GM12878 (cell line): ENCODE data around the gene ADGRD2. TPM values are rescaled to one million over a fixed set of nuclear protein-coding genes. Genes with fewer than 3 reads are reported as not detected.

Source experiments
- ATAC-seq: fragments of 200-7000 bp; cut with Tn5 transposase; 3 replicates; pipeline ENCODE4 v1.9.1; 2020; ENCODE audit warnings: mild to moderate bottlenecking, moderate library complexity
- BruUV-seq: library from RNA; stranded (reverse); fragments of 400-500 nt; replicated peaks from 2 replicates; lab custom pipeline; 2021; lab: Mats Ljungman, UMichigan
- CTCF ChIA-PET: fragments of 300-600 bp; sonication (Branson Sonifier 250); formaldehyde crosslinking; extraction: SDS; loops from one replicate; lab custom pipeline; 2021; ENCODE audit warnings: inconsistent platforms; lab: Yijun Ruan, JAX
- POLR2A ChIA-PET: fragments of 350-600 bp; formaldehyde crosslinking; extraction: SDS; loops from one replicate; lab custom pipeline; 2021; ENCODE audit warnings: inconsistent platforms; lab: Charles Lee
- RAD21 ChIA-PET: fragments of 300-600 bp; sonication (Branson Sonifier 250); formaldehyde crosslinking; loops from one replicate; lab custom pipeline; 2023; ENCODE audit warnings: antibody characterized with exemption; ENCODE audit not compliant: unreplicated experiment; lab: Charles Lee
- SMC1A ChIA-PET: fragments of 300-600 bp; sonication (Branson Sonifier 250); formaldehyde crosslinking; loops from one replicate; lab custom pipeline; 2023; ENCODE audit not compliant: unreplicated experiment, uncharacterized antibody; lab: Charles Lee
- DNase-seq: peaks from one replicate; pipeline ENCODE4 v3.0.0-alpha.2; 2011; ENCODE audit warnings: low read depth, low spot score
- FAIRE-seq: peaks from 3 replicates; lab custom pipeline; 2011; peaks lifted over from hg19 to GRCh38; lab: Jason Lieb, UNC
- H2AFZ ChIP-seq: 2 replicates; pipeline ENCODE4 v1.6.0; 2011; ENCODE audit warnings: low read depth, low read length, control low read depth; ENCODE audit not compliant: control insufficient read depth
- H3K27ac ChIP-seq: 2 replicates; pipeline ENCODE4 v1.5.1; 2011; ENCODE audit warnings: control low read depth; ENCODE audit not compliant: control insufficient read depth, insufficient read depth
- H3K27me3 ChIP-seq, 2 experiments: replicated peaks in 1 of 2; 2 replicates each; pipeline versions ENCODE4 v1.6.0 to v1.6.1; 2011; ENCODE audit warnings: low read length in 1 of 2; ENCODE audit not compliant: control insufficient read depth in 2 of 2, insufficient read depth in 2 of 2
- H3K36me3 ChIP-seq, 2 experiments: 2 replicates each; pipeline ENCODE4 v1.5.1; 2011; ENCODE audit warnings: low read length in 1 of 2; ENCODE audit not compliant: control insufficient read depth in 2 of 2, insufficient read depth in 2 of 2
- H3K4me1 ChIP-seq: 2 replicates; pipeline ENCODE4 v1.6.1; 2011; ENCODE audit warnings: mild to moderate bottlenecking, low read length, moderate library complexity, mixed read lengths; ENCODE audit not compliant: control insufficient read depth, insufficient read depth
- H3K4me2 ChIP-seq: 2 replicates; pipeline ENCODE4 v1.6.0; 2011; ENCODE audit warnings: control low read depth; ENCODE audit not compliant: control insufficient read depth, insufficient read depth
- H3K4me3 ChIP-seq: fragments of 200-600 bp; sonication (generic); 2 replicates; pipeline ENCODE4 v1.5.1; 2016
- H3K79me2 ChIP-seq: 2 replicates; pipeline ENCODE4 v1.6.0; 2011; ENCODE audit warnings: low read length; ENCODE audit not compliant: control insufficient read depth, insufficient read depth
- H3K9ac ChIP-seq: 2 replicates; pipeline ENCODE4 v1.8.0; 2011; ENCODE audit warnings: low read length, control low read depth, mixed read lengths; ENCODE audit not compliant: control insufficient read depth, insufficient read depth
- H3K9me3 ChIP-seq: replicated peaks from 3 replicates; pipeline ENCODE4 v1.5.1; 2011; ENCODE audit warnings: mild to moderate bottlenecking, low read length; ENCODE audit not compliant: control insufficient read depth, insufficient read depth
- H4K20me1 ChIP-seq: 2 replicates; pipeline ENCODE4 v1.6.0; 2011; ENCODE audit not compliant: control insufficient read depth, insufficient read depth
- CHD4 ChIP-seq: fragments of 200-600 bp; sonication (generic); IDR thresholded peaks from 2 replicates; pipeline ENCODE4 v1.6.1; 2016; ENCODE audit warnings: mild to moderate bottlenecking
- ESRRA ChIP-seq: IDR thresholded peaks from 2 replicates; pipeline ENCODE4 v1.6.1; 2012; ENCODE audit warnings: mild to moderate bottlenecking, low read length, improper control_type of control experiment
- PML ChIP-seq: IDR thresholded peaks from 2 replicates; pipeline ENCODE4 v1.6.1; 2012; ENCODE audit warnings: low read length, inconsistent platforms
- SMAD5 ChIP-seq: IDR thresholded peaks from 2 replicates; pipeline ENCODE4 v1.6.1; 2016; ENCODE audit warnings: antibody characterized with exemption, low read depth
- YBX1 ChIP-seq: fragments of 450-650 bp; IDR thresholded peaks from 2 replicates; pipeline ENCODE4 v1.6.1; 2016; ENCODE audit warnings: antibody characterized with exemption
- ZNF622 ChIP-seq: fragments of 450-650 bp; IDR thresholded peaks from 2 replicates; pipeline ENCODE4 v1.6.1; 2017; ENCODE audit warnings: mild to moderate bottlenecking, inconsistent platforms
- WGBS: methylation state at CpG from one replicate; pipeline ENCODE4 v1.1.6; 2016; ENCODE audit warnings: low lambda C conversion rate; ENCODE audit not compliant: insufficient replicate concordance, insufficient coverage; ENCODE audit errors: missing lambda C conversion rate; 5-methylcytosine and 5-hydroxymethylcytosine counted together
- in situ Hi-C: fragments of 300-500 bp; cut with MboI; formaldehyde crosslinking; loops from 9 replicates; pipeline ENCODE4 v1.14.3; 2018; ENCODE audit warnings: mixed read lengths
- intact Hi-C: fragments of 100-400 bp; cut with micrococcal nuclease; formaldehyde crosslinking; loops from one replicate; pipeline ENCODE4 v1.14.2; 2022; ENCODE audit not compliant: unreplicated experiment
- polyA plus RNA-seq, 11 experiments: library from polyadenylated mRNA; depleted of rRNA in 4 of 11; unstranded in 6 of 11; stranded (reverse) in 5 of 11; fragments of >200 nt; fragmentation: Nextera tagmentation in 4 of 11; fragmentation: Illumina TruSeq in 1 of 11; extraction: Ambion mirVana in 4 of 11; extraction: Trizol in 1 of 11; gene quantifications; 1 replicate in 1 of 11; 2 replicates in 10 of 11; pipeline versions ENCODE4 v1.2.1 to v1.2.3, GENCODE V29; 2011 to 2016; ENCODE audit warnings: inconsistent platforms in 2 of 11, missing spikeins in 2 of 11, low read depth in 1 of 11
- total RNA-seq, 4 experiments: library from RNA; depleted of rRNA in 3 of 4; stranded (reverse); fragments of >200 nt in 3 of 4; fragmentation: Illumina TruSeq in 1 of 4; extraction: Trizol in 1 of 4; gene quantifications; 2 replicates each; pipeline versions ENCODE4 v1.2.1 to v1.2.3, GENCODE V29; 2013 to 2021
- TF ChIP-seq, protein P1 (sequence below): fragments of 450-650 bp; formaldehyde crosslinking; IDR thresholded peaks from 2 replicates; pipeline ENCODE4 v1.5.0; 2022; ENCODE audit warnings: mild to moderate bottlenecking, missing genetic modification characterization
- TF ChIP-seq, protein P2 (sequence below): fragments of 450-650 bp; IDR thresholded peaks from 2 replicates; pipeline ENCODE4 v1.6.1; 2017; ENCODE audit warnings: borderline replicate concordance
- TF ChIP-seq, protein P3 (sequence below): fragments of 450-650 bp; IDR thresholded peaks from 2 replicates; pipeline ENCODE4 v1.6.1; 2014; ENCODE audit warnings: mild to moderate bottlenecking
- TF ChIP-seq, protein P4 (sequence below): IDR thresholded peaks from 2 replicates; pipeline ENCODE4 v1.6.1; 2012; ENCODE audit warnings: low read depth, low read length, improper control_type of control experiment
- TF ChIP-seq, protein P5 (sequence below): fragments of 150-350 bp; IDR thresholded peaks from 2 replicates; pipeline ENCODE4 v1.6.1; 2016; ENCODE audit warnings: low read depth, low read length

ADGRD2 gene
- total and polyA plus RNA-seq, 10 of the 15 experiments (the other 5 are each of a cell fraction or from before 2014, with no cell fraction given): not detected

DNA sequence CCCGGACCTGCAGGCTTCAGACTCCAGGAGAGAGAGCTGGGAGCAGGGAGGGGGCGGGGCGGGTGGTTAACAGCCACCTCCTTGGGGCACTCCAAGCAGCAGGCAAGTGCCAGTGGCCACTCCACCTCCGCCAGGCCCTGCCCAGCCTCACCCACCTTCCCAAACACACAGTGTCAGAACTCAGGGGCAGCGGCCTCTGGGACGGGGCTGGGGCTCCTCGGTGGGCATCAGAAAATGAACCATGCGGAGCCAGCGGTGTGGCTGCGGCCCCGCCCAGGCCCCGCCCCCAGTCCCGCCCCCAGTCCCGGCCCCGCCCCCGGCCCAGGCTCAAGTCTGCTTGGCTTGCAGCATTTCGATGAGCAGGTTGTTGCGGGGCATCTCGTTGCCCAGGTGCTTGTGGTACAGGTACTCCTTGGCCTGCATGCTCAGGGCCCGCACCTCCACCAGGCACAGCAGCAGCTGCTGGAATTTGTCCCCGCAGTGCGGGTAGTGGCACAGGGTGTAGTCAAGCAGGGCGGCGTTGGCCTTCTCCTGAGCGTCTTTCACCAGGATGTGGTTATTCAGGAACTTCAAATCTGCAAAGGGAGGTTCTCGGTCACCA is 32.3 kb downstream of the ADGRD2 start:
- no TSS peak for BruUV-seq
- in situ Hi-C loops: no loop called here
- no peaks in the 10 kb centered on the region for H3K79me2 ChIP-seq
- 38% methylated on average over 26 of the region's 26 CpGs for WGBS
- peaks cover 2% of the 10 kb centered on the region in 2 experiments; a peak in 2 of 4 replicates for H3K27me3 ChIP-seq
- POLR2A ChIA-PET: no interaction called here
- RAD21 ChIA-PET: no interaction called here
- H3K9me3 ChIP-seq: no peaks in the 10 kb centered on the region
- H2AFZ ChIP-seq: no peak overlapping the region
- intact Hi-C loops: loop anchor here (5.0 kb wide), 1 partner anchor 65 kb away; the partner anchor contains the start of gene PSMB7
- ATAC-seq (no peak), DNase-seq (no peak), FAIRE-seq (no peak)
- no peak overlapping the region for H3K27ac ChIP-seq
- CTCF ChIA-PET: no interaction called here
- H3K9ac ChIP-seq: no peak overlapping the region
- no peak overlapping the region for H3K4me3 ChIP-seq
- H3K4me1 ChIP-seq: no peaks in the 10 kb centered on the region
- H4K20me1 ChIP-seq: no peaks in the 10 kb centered on the region
- SMC1A ChIA-PET: no interaction called here
- no peaks in the 10 kb centered on the region for H3K36me3 ChIP-seq
- H3K4me2 ChIP-seq: no peak overlapping the region
- TF ChIP-seq, protein P1, sequence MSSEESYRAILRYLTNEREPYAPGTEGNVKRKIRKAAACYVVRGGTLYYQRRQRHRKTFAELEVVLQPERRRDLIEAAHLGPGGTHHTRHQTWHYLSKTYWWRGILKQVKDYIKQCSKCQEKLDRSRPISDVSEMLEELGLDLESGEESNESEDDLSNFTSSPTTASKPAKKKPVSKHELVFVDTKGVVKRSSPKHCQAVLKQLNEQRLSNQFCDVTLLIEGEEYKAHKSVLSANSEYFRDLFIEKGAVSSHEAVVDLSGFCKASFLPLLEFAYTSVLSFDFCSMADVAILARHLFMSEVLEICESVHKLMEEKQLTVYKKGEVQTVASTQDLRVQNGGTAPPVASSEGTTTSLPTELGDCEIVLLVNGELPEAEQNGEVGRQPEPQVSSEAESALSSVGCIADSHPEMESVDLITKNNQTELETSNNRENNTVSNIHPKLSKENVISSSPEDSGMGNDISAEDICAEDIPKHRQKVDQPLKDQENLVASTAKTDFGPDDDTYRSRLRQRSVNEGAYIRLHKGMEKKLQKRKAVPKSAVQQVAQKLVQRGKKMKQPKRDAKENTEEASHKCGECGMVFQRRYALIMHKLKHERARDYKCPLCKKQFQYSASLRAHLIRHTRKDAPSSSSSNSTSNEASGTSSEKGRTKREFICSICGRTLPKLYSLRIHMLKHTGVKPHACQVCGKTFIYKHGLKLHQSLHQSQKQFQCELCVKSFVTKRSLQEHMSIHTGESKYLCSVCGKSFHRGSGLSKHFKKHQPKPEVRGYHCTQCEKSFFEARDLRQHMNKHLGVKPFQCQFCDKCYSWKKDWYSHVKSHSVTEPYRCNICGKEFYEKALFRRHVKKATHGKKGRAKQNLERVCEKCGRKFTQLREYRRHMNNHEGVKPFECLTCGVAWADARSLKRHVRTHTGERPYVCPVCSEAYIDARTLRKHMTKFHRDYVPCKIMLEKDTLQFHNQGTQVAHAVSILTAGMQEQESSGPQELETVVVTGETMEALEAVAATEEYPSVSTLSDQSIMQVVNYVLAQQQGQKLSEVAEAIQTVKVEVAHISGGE (CRISPR knock-in tag): no peak
- TF ChIP-seq SMAD5 (no peak), CHD4 (no peak), ESRRA (no peak), YBX1 (no peak), PML (no peak), ZNF622 (no peak)
- TF ChIP-seq, protein P2, sequence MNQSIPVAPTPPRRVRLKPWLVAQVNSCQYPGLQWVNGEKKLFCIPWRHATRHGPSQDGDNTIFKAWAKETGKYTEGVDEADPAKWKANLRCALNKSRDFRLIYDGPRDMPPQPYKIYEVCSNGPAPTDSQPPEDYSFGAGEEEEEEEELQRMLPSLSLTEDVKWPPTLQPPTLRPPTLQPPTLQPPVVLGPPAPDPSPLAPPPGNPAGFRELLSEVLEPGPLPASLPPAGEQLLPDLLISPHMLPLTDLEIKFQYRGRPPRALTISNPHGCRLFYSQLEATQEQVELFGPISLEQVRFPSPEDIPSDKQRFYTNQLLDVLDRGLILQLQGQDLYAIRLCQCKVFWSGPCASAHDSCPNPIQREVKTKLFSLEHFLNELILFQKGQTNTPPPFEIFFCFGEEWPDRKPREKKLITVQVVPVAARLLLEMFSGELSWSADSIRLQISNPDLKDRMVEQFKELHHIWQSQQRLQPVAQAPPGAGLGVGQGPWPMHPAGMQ: no peak
- TF ChIP-seq, protein P3, sequence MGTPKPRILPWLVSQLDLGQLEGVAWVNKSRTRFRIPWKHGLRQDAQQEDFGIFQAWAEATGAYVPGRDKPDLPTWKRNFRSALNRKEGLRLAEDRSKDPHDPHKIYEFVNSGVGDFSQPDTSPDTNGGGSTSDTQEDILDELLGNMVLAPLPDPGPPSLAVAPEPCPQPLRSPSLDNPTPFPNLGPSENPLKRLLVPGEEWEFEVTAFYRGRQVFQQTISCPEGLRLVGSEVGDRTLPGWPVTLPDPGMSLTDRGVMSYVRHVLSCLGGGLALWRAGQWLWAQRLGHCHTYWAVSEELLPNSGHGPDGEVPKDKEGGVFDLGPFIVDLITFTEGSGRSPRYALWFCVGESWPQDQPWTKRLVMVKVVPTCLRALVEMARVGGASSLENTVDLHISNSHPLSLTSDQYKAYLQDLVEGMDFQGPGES: no peak
- TF ChIP-seq, protein P4, sequence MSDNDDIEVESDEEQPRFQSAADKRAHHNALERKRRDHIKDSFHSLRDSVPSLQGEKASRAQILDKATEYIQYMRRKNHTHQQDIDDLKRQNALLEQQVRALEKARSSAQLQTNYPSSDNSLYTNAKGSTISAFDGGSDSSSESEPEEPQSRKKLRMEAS: no peak
- TF ChIP-seq, protein P5, sequence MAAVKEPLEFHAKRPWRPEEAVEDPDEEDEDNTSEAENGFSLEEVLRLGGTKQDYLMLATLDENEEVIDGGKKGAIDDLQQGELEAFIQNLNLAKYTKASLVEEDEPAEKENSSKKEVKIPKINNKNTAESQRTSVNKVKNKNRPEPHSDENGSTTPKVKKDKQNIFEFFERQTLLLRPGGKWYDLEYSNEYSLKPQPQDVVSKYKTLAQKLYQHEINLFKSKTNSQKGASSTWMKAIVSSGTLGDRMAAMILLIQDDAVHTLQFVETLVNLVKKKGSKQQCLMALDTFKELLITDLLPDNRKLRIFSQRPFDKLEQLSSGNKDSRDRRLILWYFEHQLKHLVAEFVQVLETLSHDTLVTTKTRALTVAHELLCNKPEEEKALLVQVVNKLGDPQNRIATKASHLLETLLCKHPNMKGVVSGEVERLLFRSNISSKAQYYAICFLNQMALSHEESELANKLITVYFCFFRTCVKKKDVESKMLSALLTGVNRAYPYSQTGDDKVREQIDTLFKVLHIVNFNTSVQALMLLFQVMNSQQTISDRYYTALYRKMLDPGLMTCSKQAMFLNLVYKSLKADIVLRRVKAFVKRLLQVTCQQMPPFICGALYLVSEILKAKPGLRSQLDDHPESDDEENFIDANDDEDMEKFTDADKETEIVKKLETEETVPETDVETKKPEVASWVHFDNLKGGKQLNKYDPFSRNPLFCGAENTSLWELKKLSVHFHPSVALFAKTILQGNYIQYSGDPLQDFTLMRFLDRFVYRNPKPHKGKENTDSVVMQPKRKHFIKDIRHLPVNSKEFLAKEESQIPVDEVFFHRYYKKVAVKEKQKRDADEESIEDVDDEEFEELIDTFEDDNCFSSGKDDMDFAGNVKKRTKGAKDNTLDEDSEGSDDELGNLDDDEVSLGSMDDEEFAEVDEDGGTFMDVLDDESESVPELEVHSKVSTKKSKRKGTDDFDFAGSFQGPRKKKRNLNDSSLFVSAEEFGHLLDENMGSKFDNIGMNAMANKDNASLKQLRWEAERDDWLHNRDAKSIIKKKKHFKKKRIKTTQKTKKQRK: no peak
